GM12878 (cell line): Measurements from ENCODE around the gene ARHGAP44. TPM values are rescaled to one million over a fixed set of nuclear protein-coding genes. Genes with fewer than 3 reads are reported as not detected.

Source experiments
- ATAC-seq: fragments of 200-7000 bp; cut with Tn5 transposase; 3 replicates; pipeline ENCODE4 v1.9.1; 2020; ENCODE audit warnings: mild to moderate bottlenecking, moderate library complexity
- BruUV-seq: library from RNA; stranded (reverse); fragments of 400-500 nt; replicated peaks from 2 replicates; lab custom pipeline; 2021; lab: Mats Ljungman, UMichigan
- CTCF ChIA-PET: fragments of 300-600 bp; sonication (Branson Sonifier 250); formaldehyde crosslinking; extraction: SDS; loops from one replicate; lab custom pipeline; 2021; ENCODE audit warnings: inconsistent platforms; lab: Yijun Ruan, JAX
- POLR2A ChIA-PET: fragments of 350-600 bp; formaldehyde crosslinking; extraction: SDS; loops from one replicate; lab custom pipeline; 2021; ENCODE audit warnings: inconsistent platforms; lab: Charles Lee
- RAD21 ChIA-PET: fragments of 300-600 bp; sonication (Branson Sonifier 250); formaldehyde crosslinking; loops from one replicate; lab custom pipeline; 2023; ENCODE audit warnings: antibody characterized with exemption; ENCODE audit not compliant: unreplicated experiment; lab: Charles Lee
- SMC1A ChIA-PET: fragments of 300-600 bp; sonication (Branson Sonifier 250); formaldehyde crosslinking; loops from one replicate; lab custom pipeline; 2023; ENCODE audit not compliant: unreplicated experiment, uncharacterized antibody; lab: Charles Lee
- DNase-seq: peaks from one replicate; pipeline ENCODE4 v3.0.0-alpha.2; 2011; ENCODE audit warnings: low read depth, low spot score
- FAIRE-seq: peaks from 3 replicates; lab custom pipeline; 2011; peaks lifted over from hg19 to GRCh38; lab: Jason Lieb, UNC
- H2AFZ ChIP-seq: 2 replicates; pipeline ENCODE4 v1.6.0; 2011; ENCODE audit warnings: low read depth, low read length, control low read depth; ENCODE audit not compliant: control insufficient read depth
- H3K27ac ChIP-seq: 2 replicates; pipeline ENCODE4 v1.5.1; 2011; ENCODE audit warnings: control low read depth; ENCODE audit not compliant: control insufficient read depth, insufficient read depth
- H3K27me3 ChIP-seq, 2 experiments: replicated peaks in 1 of 2; 2 replicates each; pipeline versions ENCODE4 v1.6.0 to v1.6.1; 2011; ENCODE audit warnings: low read length in 1 of 2; ENCODE audit not compliant: control insufficient read depth in 2 of 2, insufficient read depth in 2 of 2
- H3K36me3 ChIP-seq, 2 experiments: 2 replicates each; pipeline ENCODE4 v1.5.1; 2011; ENCODE audit warnings: low read length in 1 of 2; ENCODE audit not compliant: control insufficient read depth in 2 of 2, insufficient read depth in 2 of 2
- H3K4me1 ChIP-seq: 2 replicates; pipeline ENCODE4 v1.6.1; 2011; ENCODE audit warnings: mild to moderate bottlenecking, low read length, moderate library complexity, mixed read lengths; ENCODE audit not compliant: control insufficient read depth, insufficient read depth
- H3K4me2 ChIP-seq: 2 replicates; pipeline ENCODE4 v1.6.0; 2011; ENCODE audit warnings: control low read depth; ENCODE audit not compliant: control insufficient read depth, insufficient read depth
- H3K4me3 ChIP-seq: fragments of 200-600 bp; sonication (generic); 2 replicates; pipeline ENCODE4 v1.5.1; 2016
- H3K79me2 ChIP-seq: 2 replicates; pipeline ENCODE4 v1.6.0; 2011; ENCODE audit warnings: low read length; ENCODE audit not compliant: control insufficient read depth, insufficient read depth
- H3K9ac ChIP-seq: 2 replicates; pipeline ENCODE4 v1.8.0; 2011; ENCODE audit warnings: low read length, control low read depth, mixed read lengths; ENCODE audit not compliant: control insufficient read depth, insufficient read depth
- H3K9me3 ChIP-seq: replicated peaks from 3 replicates; pipeline ENCODE4 v1.5.1; 2011; ENCODE audit warnings: mild to moderate bottlenecking, low read length; ENCODE audit not compliant: control insufficient read depth, insufficient read depth
- H4K20me1 ChIP-seq: 2 replicates; pipeline ENCODE4 v1.6.0; 2011; ENCODE audit not compliant: control insufficient read depth, insufficient read depth
- BRCA1 ChIP-seq: IDR thresholded peaks from 2 replicates; pipeline ENCODE4 v1.6.1; 2011; ENCODE audit warnings: low read depth, low read length, improper control_type of control experiment
- CHD4 ChIP-seq: fragments of 200-600 bp; sonication (generic); IDR thresholded peaks from 2 replicates; pipeline ENCODE4 v1.6.1; 2016; ENCODE audit warnings: mild to moderate bottlenecking
- FOS ChIP-seq: IDR thresholded peaks from 3 replicates; pipeline ENCODE4 v1.6.1; 2011; ENCODE audit warnings: borderline replicate concordance; ENCODE audit not compliant: insufficient read length; ENCODE audit errors: extremely low read depth
- IKZF2 ChIP-seq, 2 experiments: fragments of 450-650 bp; IDR thresholded peaks; 2 replicates each; pipeline ENCODE4 v1.6.1; 2017; ENCODE audit warnings: mild to moderate bottlenecking in 2 of 2, moderate library complexity in 2 of 2
- JUND ChIP-seq: IDR thresholded peaks from 2 replicates; pipeline ENCODE4 v1.6.1; 2012; ENCODE audit warnings: low read depth, mild to moderate bottlenecking, low read length, improper control_type of control experiment, moderate library complexity
- MLLT1 ChIP-seq: fragments of 450-650 bp; IDR thresholded peaks from 2 replicates; pipeline ENCODE4 v1.6.1; 2016; ENCODE audit warnings: mild to moderate bottlenecking
- NFYB ChIP-seq: IDR thresholded peaks from 2 replicates; pipeline ENCODE4 v1.6.1; 2011; ENCODE audit warnings: low read depth, mild to moderate bottlenecking, low read length, improper control_type of control experiment, moderate library complexity; ENCODE audit not compliant: insufficient read depth
- NR2C1 ChIP-seq: fragments of 450-650 bp; IDR thresholded peaks from 2 replicates; pipeline ENCODE4 v1.6.1; 2017; ENCODE audit warnings: antibody characterized with exemption, mild to moderate bottlenecking, moderate library complexity
- PRDM15 ChIP-seq: fragments of 450-650 bp; formaldehyde crosslinking; IDR thresholded peaks from 2 replicates; pipeline ENCODE4 v1.4.0; 2020; ENCODE audit warnings: mild to moderate bottlenecking, moderate library complexity
- SIN3A ChIP-seq: IDR thresholded peaks from 2 replicates; pipeline ENCODE4 v1.6.1; 2012; ENCODE audit warnings: low read depth, low read length, improper control_type of control experiment
- SIX5 ChIP-seq: IDR thresholded peaks from 2 replicates; pipeline ENCODE4 v1.6.1; 2011; ENCODE audit warnings: mild to moderate bottlenecking, low read depth, low read length, moderate library complexity; ENCODE audit not compliant: severe bottlenecking
- SMARCA5 ChIP-seq: fragments of 450-650 bp; IDR thresholded peaks from 2 replicates; pipeline ENCODE4 v1.6.1; 2017; ENCODE audit warnings: mild to moderate bottlenecking
- SRF ChIP-seq, 2 experiments: IDR thresholded peaks; 2 replicates each; pipeline ENCODE4 v1.6.1; 2011; ENCODE audit warnings: low read depth in 2 of 2, low read length in 2 of 2, mild to moderate bottlenecking in 1 of 2, moderate library complexity in 1 of 2
- YBX1 ChIP-seq: fragments of 450-650 bp; IDR thresholded peaks from 2 replicates; pipeline ENCODE4 v1.6.1; 2016; ENCODE audit warnings: antibody characterized with exemption
- YY1 ChIP-seq: IDR thresholded peaks from 2 replicates; pipeline ENCODE4 v1.6.1; 2011; ENCODE audit warnings: low read depth, mild to moderate bottlenecking, low read length
- ZNF24 ChIP-seq: fragments of 450-650 bp; IDR thresholded peaks from 2 replicates; pipeline ENCODE4 v1.6.1; 2017; ENCODE audit warnings: antibody characterized with exemption, mild to moderate bottlenecking
- ZNF274 ChIP-seq: IDR thresholded peaks from one replicate; pipeline ENCODE4 v1.8.0; 2011; ENCODE audit not compliant: insufficient read length, insufficient read depth
- ZNF622 ChIP-seq: fragments of 450-650 bp; IDR thresholded peaks from 2 replicates; pipeline ENCODE4 v1.6.1; 2017; ENCODE audit warnings: mild to moderate bottlenecking, inconsistent platforms
- WGBS: methylation state at CpG from one replicate; pipeline ENCODE4 v1.1.6; 2016; ENCODE audit warnings: low lambda C conversion rate; ENCODE audit not compliant: insufficient replicate concordance, insufficient coverage; ENCODE audit errors: missing lambda C conversion rate; 5-methylcytosine and 5-hydroxymethylcytosine counted together
- in situ Hi-C: fragments of 300-500 bp; cut with MboI; formaldehyde crosslinking; loops from 9 replicates; pipeline ENCODE4 v1.14.3; 2018; ENCODE audit warnings: mixed read lengths
- intact Hi-C: fragments of 100-400 bp; cut with micrococcal nuclease; formaldehyde crosslinking; loops from one replicate; pipeline ENCODE4 v1.14.2; 2022; ENCODE audit not compliant: unreplicated experiment
- polyA plus RNA-seq, 11 experiments: library from polyadenylated mRNA; depleted of rRNA in 4 of 11; unstranded in 6 of 11; stranded (reverse) in 5 of 11; fragments of >200 nt; fragmentation: Nextera tagmentation in 4 of 11; fragmentation: Illumina TruSeq in 1 of 11; extraction: Ambion mirVana in 4 of 11; extraction: Trizol in 1 of 11; gene quantifications; 1 replicate in 1 of 11; 2 replicates in 10 of 11; pipeline versions ENCODE4 v1.2.1 to v1.2.3, GENCODE V29; 2011 to 2016; ENCODE audit warnings: inconsistent platforms in 2 of 11, missing spikeins in 2 of 11, low read depth in 1 of 11
- total RNA-seq, 4 experiments: library from RNA; depleted of rRNA in 3 of 4; stranded (reverse); fragments of >200 nt in 3 of 4; fragmentation: Illumina TruSeq in 1 of 4; extraction: Trizol in 1 of 4; gene quantifications; 2 replicates each; pipeline versions ENCODE4 v1.2.1 to v1.2.3, GENCODE V29; 2013 to 2021
- TF ChIP-seq, protein P1 (sequence below): IDR thresholded peaks from 2 replicates; pipeline ENCODE4 v1.6.1; 2012; ENCODE audit warnings: low read depth, low read length, improper control_type of control experiment

Gene ARHGAP44
- total and polyA plus RNA-seq, 10 of the 15 experiments (the other 5 are each of a cell fraction or from before 2014, with no cell fraction given): 0.11 to 1.2 (median 0.48) TPM

DNA sequence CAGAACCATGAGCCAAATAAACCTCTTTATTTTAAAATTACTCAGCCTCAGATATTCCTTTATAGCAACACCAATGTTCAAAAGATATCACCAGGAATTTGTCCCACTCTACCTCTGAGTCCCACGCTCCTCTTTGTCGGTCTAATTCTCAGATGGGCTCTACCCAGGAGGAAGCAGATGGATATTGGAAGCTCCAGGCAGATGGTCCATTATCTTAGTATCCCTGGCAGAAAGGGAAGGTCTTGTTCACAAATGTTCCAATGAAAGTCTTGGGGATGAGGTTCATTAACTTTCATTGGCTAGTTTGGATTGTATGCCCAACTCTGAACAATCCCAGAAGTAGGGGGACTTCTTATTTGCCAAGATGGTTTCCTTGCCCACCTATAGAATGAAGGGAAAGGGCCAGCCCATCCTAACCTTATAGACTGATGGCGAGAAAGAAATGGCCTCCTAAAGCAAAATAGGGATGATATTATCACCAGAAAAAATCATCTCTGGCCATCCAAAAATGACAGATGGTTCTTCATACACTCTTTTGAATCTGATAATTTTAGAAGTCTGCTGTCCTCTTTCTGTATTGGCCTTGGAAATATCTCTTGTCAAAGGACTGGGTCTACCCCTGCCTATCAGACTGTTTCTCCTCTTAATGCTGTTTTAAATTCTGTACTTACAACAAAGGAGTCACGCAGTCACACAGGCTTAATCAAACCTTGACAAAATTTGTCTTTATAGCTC, 249.8 kb downstream of the ARHGAP44 start:
- Histone ChIP-seq H3K27me3 (no peaks in the 10 kb centered on the region), H4K20me1 (no peaks in the 10 kb centered on the region), H3K9ac (no peak overlapping the region), H3K9me3 (no peaks in the 10 kb centered on the region; the same call in 2 of the 3 replicates), H3K36me3 (no peaks in the 10 kb centered on the region), H3K79me2 (no peaks in the 10 kb centered on the region), H2AFZ (no peak overlapping the region), H3K27ac (no peak overlapping the region), H3K4me2 (no peak overlapping the region), H3K4me1 (no peaks in the 10 kb centered on the region), H3K4me3 (no peak overlapping the region)
- FAIRE-seq (no peak), ATAC-seq (no peak), DNase-seq (no peak)
- no TSS peak for BruUV-seq
- WGBS: 47% methylated on average over 4 of the region's 4 CpGs
- TF ChIP-seq ZNF24 (no peak), ZNF622 (no peak), NR2C1 (no peak), NFYB (no peak), PRDM15 (CRISPR knock-in tag) (no peak), YBX1 (no peak), SIX5 (no peak), SIN3A (no peak), YY1 (no peak), SMARCA5 (no peak), BRCA1 (no peak), CHD4 (no peak), MLLT1 (no peak), ZNF274 (no peak), FOS (no peak), SRF (IDR thresholded peaks at IDR 0.05; ENCODE audit: low read depth in 2 of 2, low read length in 2 of 2) (no peak), JUND (no peak), IKZF2 (IDR thresholded peaks at IDR 0.05) (no peak)
- TF ChIP-seq, protein P1, sequence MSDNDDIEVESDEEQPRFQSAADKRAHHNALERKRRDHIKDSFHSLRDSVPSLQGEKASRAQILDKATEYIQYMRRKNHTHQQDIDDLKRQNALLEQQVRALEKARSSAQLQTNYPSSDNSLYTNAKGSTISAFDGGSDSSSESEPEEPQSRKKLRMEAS: no peak
- ChIA-PET RAD21 (no interaction called here), CTCF (interaction anchor here (5.6 kb wide), 1 partner anchor 9 kb away, joined by 40 read pairs; no protein-coding TSS in a partner anchor), SMC1A (interaction anchor here (0.6 to 1.1 kb wide), 2 partner anchors 9 to 57 kb away, joined by 3 read pairs; no protein-coding TSS in a partner anchor), POLR2A (no interaction called here)
- intact Hi-C loops (no loop called here), in situ Hi-C loops (no loop called here)
